ENCODE results near the gene ITGB2.
"Not testable (repeated sequence)": the region's sequence is repeated elsewhere in the genome, so short reads cannot be mapped to it uniquely, and the experiment has no call there.

ITGB2 gene

GRCh38 chr21:44940116-44940631, 19.5 kb upstream of the ITGB2 start:
- no peak for DNase-seq

- DNase-seq = peak; percentile 88
These were observed 18.9 kb upstream of the ITGB2 start, which contains the start of gene SLX9 for GRCh38 chr21:44939532-44940115. TSS of gene SLX9 (plus strand) at chr21:44940029. CDS start at chr21:44940058, 29 bp downstream.

GRCh38 chr21:44938772-44939531, 18.3 kb upstream of the ITGB2 start:
- DNase-seq = no peak

- no peak for DNase-seq
These were observed 14.8 kb upstream of the ITGB2 start for GRCh38 chr21:44935533-44935927.

- DNase-seq = no peak
These were observed 14.3 kb upstream of the ITGB2 start for GRCh38 chr21:44934797-44935532.

- no peak for DNase-seq
These were observed 13.6 kb upstream of the ITGB2 start for GRCh38 chr21:44934276-44934675.

GRCh38 chr21:44933918-44934260, 13.2 kb upstream of the ITGB2 start:
- no peak for DNase-seq

- no peak for DNase-seq
These were observed 12.7 kb upstream of the ITGB2 start for GRCh38 chr21:44933199-44933917.

GRCh38 chr21:44932408-44933181, 11.9 kb upstream of the ITGB2 start:
- DNase-seq = no peak

GRCh38 chr21:44931501-44932407, 11.1 kb upstream of the ITGB2 start:
- DNase-seq = no peak

GRCh38 chr21:44931137-44931500, 10.4 kb upstream of the ITGB2 start:
- no peak for DNase-seq

GRCh38 chr21:44930543-44930981, 9.9 kb upstream of the ITGB2 start:
- DNase-seq = no peak

- no peak for DNase-seq
These were observed 9.3 kb upstream of the ITGB2 start for GRCh38 chr21:44929799-44930542.

- no peak for DNase-seq
These were observed 8.6 kb upstream of the ITGB2 start for GRCh38 chr21:44929242-44929798.

- DNase-seq = not testable (repeated sequence)
These were observed 8.0 kb upstream of the ITGB2 start for GRCh38 chr21:44928500-44929241.

- no peak for DNase-seq
These were observed 7.1 kb upstream of the ITGB2 start for GRCh38 chr21:44927587-44928461.

GRCh38 chr21:44927259-44927586, 6.5 kb upstream of the ITGB2 start:
- no peak for DNase-seq

- DNase-seq = no peak
These were observed 5.8 kb upstream of the ITGB2 start for GRCh38 chr21:44926331-44927101.

Data from NCI-H1092 treated with DMSO at 0.1 percent for 48 hours (cell line).